GM18508 (cell line): Measurements from ENCODE around the gene MIF.
"Not testable (repeated sequence)": the region's sequence is repeated elsewhere in the genome, so short reads cannot be mapped to it uniquely, and the experiment has no call there.

ENCODE experiments used
- ATAC-seq: cut with Tn5 transposase; IDR thresholded peaks from one replicate; pipeline ENCODE4 v1.9.1; 2021; ENCODE audit warnings: moderate number of reproducible peaks; ENCODE audit not compliant: insufficient read depth, unreplicated experiment

The MIF gene

GRCh38 chr22:23893945-23894709 lies at the start of gene MIF:
Gene MIF, plus strand, starts transcription at chr22:23894383. Its CDS starts 92 bp downstream, at chr22:23894475.
- ATAC-seq = peak; percentile 58

GRCh38 chr22:23844739-23845202 lies 49.4 kb upstream of the MIF start:
- no peak for ATAC-seq

- no peak for ATAC-seq
Measured at GRCh38 chr22:23845265-23846080, 48.7 kb upstream of the MIF start.

- ATAC-seq = no peak
Measured at GRCh38 chr22:23846081-23846469, 48.1 kb upstream of the MIF start.

- no peak for ATAC-seq
Measured at GRCh38 chr22:23847310-23847920, 46.8 kb upstream of the MIF start.

- ATAC-seq = no peak
Measured at GRCh38 chr22:23847991-23848864, 46.0 kb upstream of the MIF start.

GRCh38 chr22:23849009-23850006 lies 44.9 kb upstream of the MIF start:
- ATAC-seq = no peak

GRCh38 chr22:23850136-23850611 lies 44.0 kb upstream of the MIF start:
- peak; percentile 67 for ATAC-seq

- peak; percentile 18 for ATAC-seq
Measured at GRCh38 chr22:23856721-23857605, 37.2 kb upstream of the MIF start.

GRCh38 chr22:23857606-23858483 lies 36.3 kb upstream of the MIF start, which contains the start of gene SLC2A11:
Gene SLC2A11, plus strand, starts transcription at chr22:23857875. Its CDS starts 125 bp downstream, at chr22:23858000.
- ATAC-seq = peak; percentile 67

- no peak for ATAC-seq
Measured at GRCh38 chr22:23858484-23858815, 35.7 kb upstream of the MIF start.

GRCh38 chr22:23859201-23859600 lies 35.0 kb upstream of the MIF start:
- ATAC-seq = no peak

GRCh38 chr22:23860187-23860586 lies 34.0 kb upstream of the MIF start:
- ATAC-seq = not testable (repeated sequence)

GRCh38 chr22:23862103-23862502 lies 32.1 kb upstream of the MIF start:
- no peak for ATAC-seq

- not testable (repeated sequence) for ATAC-seq
Measured at GRCh38 chr22:23864499-23865154, 29.6 kb upstream of the MIF start.

- ATAC-seq = no peak
Measured at GRCh38 chr22:23868580-23868979, 25.6 kb upstream of the MIF start.
